Endothelial cell of umbilical vein (primary cell): ENCODE results near the gene KIZ. TPM values are rescaled to one million over a fixed set of nuclear protein-coding genes. Genes with fewer than 3 reads are reported as not detected.

ENCODE experiments used
- BruUV-seq: library from RNA; stranded (reverse); fragments of 400-500 nt; replicated peaks from 2 replicates; lab custom pipeline; 2021; lab: Mats Ljungman, UMichigan
- CTCF ChIA-PET: fragments of 300-600, 350-600 bp; sonication (Branson Sonifier 250); formaldehyde crosslinking; loops from one replicate; lab custom pipeline; 2021; ENCODE audit warnings: antibody characterized with exemption, inconsistent platforms; lab: Charles Lee
- POLR2A ChIA-PET: fragments of 300-600, 350-600 bp; sonication (Branson Sonifier 250); formaldehyde crosslinking; loops from one replicate; lab custom pipeline; 2021; ENCODE audit warnings: antibody characterized with exemption, inconsistent platforms; lab: Charles Lee
- DNase-seq: peaks from one replicate; pipeline ENCODE4 v3.0.0-alpha.2; 2011; ENCODE audit warnings: low read depth, low spot score
- FAIRE-seq: peaks from 2 replicates; lab custom pipeline; 2011; peaks lifted over from hg19 to GRCh38; lab: Jason Lieb, UNC
- H2AFZ ChIP-seq: 2 replicates; pipeline ENCODE4 v1.6.0; 2012; ENCODE audit warnings: low read depth, low read length, control low read depth, inconsistent platforms
- H3K27ac ChIP-seq: 2 replicates; pipeline ENCODE4 v1.5.1; 2011; ENCODE audit warnings: low read depth, mild to moderate bottlenecking, control low read depth, low read length, moderate library complexity; ENCODE audit not compliant: insufficient read depth
- H3K27me3 ChIP-seq, 2 experiments: 2 replicates each; pipeline versions ENCODE4 v1.6.0 to v1.6.1; 2011; ENCODE audit warnings: low read length in 2 of 2, mixed read lengths in 1 of 2; ENCODE audit not compliant: control insufficient read depth in 2 of 2, insufficient read depth in 2 of 2
- H3K36me3 ChIP-seq, 2 experiments: 2 replicates in 1 of 2; 3 replicates in 1 of 2; pipeline ENCODE4 v1.5.1; 2011; ENCODE audit warnings: low read length in 2 of 2, mild to moderate bottlenecking in 1 of 2, moderate library complexity in 1 of 2; ENCODE audit not compliant: control insufficient read depth in 2 of 2, insufficient read depth in 2 of 2; ENCODE audit errors: extremely low read depth in 1 of 2
- H3K4me1 ChIP-seq: 3 replicates; pipeline ENCODE4 v1.5.1; 2011; ENCODE audit warnings: mild to moderate bottlenecking, low read length; ENCODE audit not compliant: control insufficient read depth, insufficient read depth; ENCODE audit errors: extremely low read depth
- H3K4me2 ChIP-seq: 2 replicates; pipeline ENCODE4 v1.6.1; 2011; ENCODE audit warnings: low read length, control low read depth, mixed read lengths; ENCODE audit not compliant: insufficient read depth
- H3K4me3 ChIP-seq, 3 experiments: fragments of 200-600 bp in 1 of 3; sonication (generic), shearing (Covaris generic) in 1 of 3; replicated peaks in 1 of 3; 2 replicates each; pipeline ENCODE4 v1.5.1; 2011 to 2016; ENCODE audit warnings: control low read depth in 3 of 3, low read length in 3 of 3, mild to moderate bottlenecking in 2 of 3, inconsistent platforms in 1 of 3, low read depth in 1 of 3, moderate library complexity in 1 of 3; ENCODE audit not compliant: insufficient read depth in 1 of 3
- H3K79me2 ChIP-seq: 2 replicates; pipeline ENCODE4 v1.6.0; 2012; ENCODE audit warnings: low read length, inconsistent platforms; ENCODE audit not compliant: control insufficient read depth, insufficient read depth
- H3K9ac ChIP-seq: replicated peaks from 2 replicates; pipeline ENCODE3; 2011; ENCODE audit warnings: low read length, control low read depth; ENCODE audit not compliant: insufficient read depth; ENCODE audit errors: extremely low read depth
- H3K9me1 ChIP-seq: replicated peaks from 3 replicates; pipeline ENCODE4 v1.6.0; 2011; ENCODE audit warnings: mild to moderate bottlenecking, low read length; ENCODE audit not compliant: control insufficient read depth, insufficient read depth; ENCODE audit errors: extremely low read depth
- H3K9me3 ChIP-seq: replicated peaks from 2 replicates; pipeline ENCODE4 v1.5.1; 2012; ENCODE audit warnings: low read length, inconsistent platforms; ENCODE audit not compliant: control insufficient read depth, insufficient read depth
- H4K20me1 ChIP-seq: replicated peaks from 2 replicates; pipeline ENCODE3; 2011; ENCODE audit warnings: mild to moderate bottlenecking, low read length; ENCODE audit not compliant: control insufficient read depth, insufficient read depth; ENCODE audit errors: extremely low read depth
- EZH2 ChIP-seq: IDR thresholded peaks from 2 replicates; pipeline ENCODE4 v1.6.1; 2012; ENCODE audit warnings: borderline replicate concordance, low read depth, mild to moderate bottlenecking, moderate library complexity, low read length, inconsistent platforms; ENCODE audit not compliant: severe bottlenecking
- FOS ChIP-seq: IDR thresholded peaks from 2 replicates; pipeline ENCODE4 v1.6.1; 2011; ENCODE audit warnings: mild to moderate bottlenecking, low read length, moderate library complexity, borderline replicate concordance; ENCODE audit not compliant: insufficient read depth
- GATA2 ChIP-seq: IDR thresholded peaks from 2 replicates; pipeline ENCODE4 v1.7.0; 2011; ENCODE audit warnings: low read depth, mild to moderate bottlenecking, moderate library complexity, mixed read lengths, low read length; ENCODE audit not compliant: insufficient read length, insufficient read depth
- JUN ChIP-seq: IDR thresholded peaks from 2 replicates; pipeline ENCODE4 v1.6.1; 2011; ENCODE audit warnings: borderline replicate concordance, low read depth; ENCODE audit not compliant: insufficient read length, insufficient read depth
- MYC ChIP-seq: IDR thresholded peaks from one replicate; pipeline ENCODE4 v1.6.1; 2011; ENCODE audit warnings: mild to moderate bottlenecking, low read depth, low read length
- POLR2A ChIP-seq: IDR thresholded peaks from 2 replicates; pipeline ENCODE4 v1.6.1; 2012; ENCODE audit warnings: low read depth, mild to moderate bottlenecking, control low read depth, low read length
- POLR2AphosphoS5 ChIP-seq: IDR thresholded peaks from 2 replicates; pipeline ENCODE4 v1.6.1; 2012; ENCODE audit warnings: low read depth, mild to moderate bottlenecking, control low read depth, low read length, moderate library complexity; ENCODE audit not compliant: insufficient read depth
- dilution Hi-C: fragments of 300-500 bp; cut with MboI; formaldehyde crosslinking; loops from one replicate; pipeline ENCODE4 v1.15.0; 2019; ENCODE audit warnings: low sequenced_read_pairs; ENCODE audit not compliant: extremely low pct_ligation_motif_present
- intact Hi-C: fragments of 100-400 bp; cut with micrococcal nuclease; formaldehyde crosslinking; loops from one replicate; pipeline ENCODE4 v1.10.0; 2022
- polyA plus RNA-seq, 4 experiments: library from polyadenylated mRNA; depleted of rRNA in 3 of 4; stranded (reverse) in 3 of 4; unstranded in 1 of 4; fragments of >200 nt; gene quantifications; 2 replicates each; pipeline versions ENCODE4 v1.2.1 to v1.2.3, GENCODE V29; 2011 to 2012; ENCODE audit warnings: missing spikeins in 1 of 4
- total RNA-seq: library from RNA; stranded (reverse); gene quantifications from 2 replicates; pipeline ENCODE4 v1.2.3, GENCODE V29; 2021
- TF ChIP-seq, protein P1 (sequence below): IDR thresholded peaks from 2 replicates; pipeline ENCODE4 v1.6.1; 2011; ENCODE audit not compliant: insufficient read depth, insufficient read length
- TF ChIP-seq, protein P2 (sequence below), 2 donors: IDR thresholded peaks; 1 replicate in 1 of 2; 2 replicates in 1 of 2; pipeline ENCODE4 v1.5.1; 2011; ENCODE audit warnings: low read length in 2 of 2, mild to moderate bottlenecking in 2 of 2, moderate library complexity in 2 of 2, control low read depth in 1 of 2, inconsistent platforms in 1 of 2, low read depth in 1 of 2; ENCODE audit not compliant: insufficient read depth in 1 of 2; ENCODE audit errors: extremely low read depth in 1 of 2

KIZ gene
- total and polyA plus RNA-seq, 2 donors (not counting 3 experiments of a cell fraction or from before 2014, with no cell fraction given), result 3.9 to 7.3 TPM

DNA sequence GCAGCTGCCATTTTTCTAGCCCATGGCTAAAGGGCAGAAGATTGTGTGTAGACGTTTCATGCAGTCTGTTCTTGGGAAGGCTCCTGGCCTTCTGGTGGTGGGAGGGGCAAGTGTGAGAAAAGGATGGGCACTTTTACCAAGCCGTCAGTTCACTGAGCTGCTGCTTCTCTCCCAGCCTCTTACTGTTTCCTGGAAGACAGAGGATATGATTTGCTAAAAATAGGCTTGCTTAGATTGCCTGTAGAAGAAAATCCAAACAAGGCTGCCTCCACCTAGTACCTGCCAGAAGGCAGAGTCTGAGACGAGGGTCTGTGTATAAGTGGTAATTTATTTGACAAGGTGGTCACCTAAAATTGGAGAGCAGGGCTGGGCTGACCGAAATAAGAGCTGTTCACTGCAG, 7.5 kb downstream of the KIZ start:
- Histone ChIP-seq H3K9me3 (no peaks in the 10 kb centered on the region), H3K27me3 (no peaks in the 10 kb centered on the region), H3K36me3 (no peaks in the 10 kb centered on the region), H2AFZ (no peak overlapping the region), H3K4me1 (no peaks in the 10 kb centered on the region), H3K79me2 (no peaks in the 10 kb centered on the region), H3K4me3 (no peak overlapping the region), H3K9ac (no peak overlapping the region), H4K20me1 (no peaks in the 10 kb centered on the region), H3K27ac (no peak overlapping the region), H3K9me1 (no peaks in the 10 kb centered on the region), H3K4me2 (no peak overlapping the region)
- FAIRE-seq (no peak), DNase-seq (no peak)
- CTCF ChIA-PET, result interaction anchor here (0.6 kb wide), 1 partner anchor 142 kb away, joined by 3 read pairs; no protein-coding TSS in a partner anchor
- POLR2A ChIA-PET, result no interaction called here
- dilution Hi-C loops, result no loop called here
- TF ChIP-seq GATA2 (no peak), FOS (no peak), JUN (no peak), EZH2 (no peak), MYC (no peak), POLR2A (no peak), POLR2AphosphoS5 (no peak)
- TF ChIP-seq, protein P1, sequence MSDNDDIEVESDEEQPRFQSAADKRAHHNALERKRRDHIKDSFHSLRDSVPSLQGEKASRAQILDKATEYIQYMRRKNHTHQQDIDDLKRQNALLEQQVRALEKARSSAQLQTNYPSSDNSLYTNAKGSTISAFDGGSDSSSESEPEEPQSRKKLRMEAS, result no peak
- TF ChIP-seq, protein P2, sequence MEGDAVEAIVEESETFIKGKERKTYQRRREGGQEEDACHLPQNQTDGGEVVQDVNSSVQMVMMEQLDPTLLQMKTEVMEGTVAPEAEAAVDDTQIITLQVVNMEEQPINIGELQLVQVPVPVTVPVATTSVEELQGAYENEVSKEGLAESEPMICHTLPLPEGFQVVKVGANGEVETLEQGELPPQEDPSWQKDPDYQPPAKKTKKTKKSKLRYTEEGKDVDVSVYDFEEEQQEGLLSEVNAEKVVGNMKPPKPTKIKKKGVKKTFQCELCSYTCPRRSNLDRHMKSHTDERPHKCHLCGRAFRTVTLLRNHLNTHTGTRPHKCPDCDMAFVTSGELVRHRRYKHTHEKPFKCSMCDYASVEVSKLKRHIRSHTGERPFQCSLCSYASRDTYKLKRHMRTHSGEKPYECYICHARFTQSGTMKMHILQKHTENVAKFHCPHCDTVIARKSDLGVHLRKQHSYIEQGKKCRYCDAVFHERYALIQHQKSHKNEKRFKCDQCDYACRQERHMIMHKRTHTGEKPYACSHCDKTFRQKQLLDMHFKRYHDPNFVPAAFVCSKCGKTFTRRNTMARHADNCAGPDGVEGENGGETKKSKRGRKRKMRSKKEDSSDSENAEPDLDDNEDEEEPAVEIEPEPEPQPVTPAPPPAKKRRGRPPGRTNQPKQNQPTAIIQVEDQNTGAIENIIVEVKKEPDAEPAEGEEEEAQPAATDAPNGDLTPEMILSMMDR (IDR thresholded peaks at IDR 0.05; ENCODE audit: extremely low read depth in 1 of 2, insufficient read depth in 1 of 2, low read depth in 1 of 2, low read length in 2 of 2), result no peak
- intact Hi-C loops, result no loop called here
- BruUV-seq, result no TSS peak
